Keratinocyte (primary cell): ENCODE results near the gene CCDC60.

Experiments used
- CTCF ChIP-seq, 3 experiments: IDR thresholded peaks in 1 of 3; conservative IDR thresholded peaks in 1 of 3; optimal IDR thresholded peaks in 1 of 3; 2 replicates in 2 of 3; 3 replicates in 1 of 3; pipeline versions ENCODE3 to v1.5.1; 2011; ENCODE audit warnings: low read length in 3 of 3, mild to moderate bottlenecking in 3 of 3, moderate library complexity in 2 of 3, control low read depth in 1 of 3, inconsistent platforms in 1 of 3; ENCODE audit not compliant: insufficient read depth in 2 of 3; ENCODE audit errors: extremely low read depth in 1 of 3
- EZH2 ChIP-seq: IDR thresholded peaks from one replicate; pipeline ENCODE4 v1.6.1; 2012; ENCODE audit warnings: inconsistent platforms, mild to moderate bottlenecking, low read length, moderate library complexity

DNA sequence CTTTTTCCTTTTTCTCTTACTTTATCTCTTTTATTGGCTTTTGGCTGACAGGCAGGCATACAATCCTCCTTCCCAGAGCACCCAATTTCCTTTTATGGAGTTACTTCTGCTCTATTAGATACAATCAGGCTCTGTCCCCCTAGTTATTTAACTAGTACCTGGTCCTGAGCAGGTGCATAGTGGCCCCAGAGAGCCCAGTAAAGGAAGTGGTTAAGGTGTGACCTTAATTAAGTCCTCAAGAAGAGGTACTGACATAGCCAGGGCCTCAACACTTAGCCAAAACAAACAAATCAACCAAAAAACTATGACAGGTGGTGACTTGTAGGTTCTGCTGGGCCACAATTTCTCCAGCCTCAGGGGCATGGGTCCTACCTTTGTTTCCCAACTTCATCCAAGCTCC, 82.9 kb downstream of the CCDC60 start:
- TF ChIP-seq CTCF (optimal IDR thresholded peaks at IDR 0.05 in 1 of 3, IDR thresholded peaks at IDR 0.05 in 1 of 3, conservative IDR thresholded peaks at IDR 0.05 in 1 of 3; ENCODE audit: extremely low read depth in 1 of 3, insufficient read depth in 2 of 3, low read length in 3 of 3): no peak
- TF ChIP-seq EZH2: no peak
